Panc1 (cell line): Measurements from ENCODE around the gene ZNF816.

Experiments used
- CTCF ChIP-seq: fragments of 450-650 bp; IDR thresholded peaks from 2 replicates; pipeline ENCODE4 v1.5.1; 2017; ENCODE audit warnings: mild to moderate bottlenecking
- REST ChIP-seq, 2 experiments: IDR thresholded peaks; 2 replicates each; pipeline ENCODE4 v1.6.1; 2011 to 2012; ENCODE audit warnings: low read depth in 2 of 2, control low read depth in 1 of 2, low read length in 1 of 2, mild to moderate bottlenecking in 1 of 2, moderate library complexity in 1 of 2; ENCODE audit not compliant: insufficient read depth in 1 of 2

DNA sequence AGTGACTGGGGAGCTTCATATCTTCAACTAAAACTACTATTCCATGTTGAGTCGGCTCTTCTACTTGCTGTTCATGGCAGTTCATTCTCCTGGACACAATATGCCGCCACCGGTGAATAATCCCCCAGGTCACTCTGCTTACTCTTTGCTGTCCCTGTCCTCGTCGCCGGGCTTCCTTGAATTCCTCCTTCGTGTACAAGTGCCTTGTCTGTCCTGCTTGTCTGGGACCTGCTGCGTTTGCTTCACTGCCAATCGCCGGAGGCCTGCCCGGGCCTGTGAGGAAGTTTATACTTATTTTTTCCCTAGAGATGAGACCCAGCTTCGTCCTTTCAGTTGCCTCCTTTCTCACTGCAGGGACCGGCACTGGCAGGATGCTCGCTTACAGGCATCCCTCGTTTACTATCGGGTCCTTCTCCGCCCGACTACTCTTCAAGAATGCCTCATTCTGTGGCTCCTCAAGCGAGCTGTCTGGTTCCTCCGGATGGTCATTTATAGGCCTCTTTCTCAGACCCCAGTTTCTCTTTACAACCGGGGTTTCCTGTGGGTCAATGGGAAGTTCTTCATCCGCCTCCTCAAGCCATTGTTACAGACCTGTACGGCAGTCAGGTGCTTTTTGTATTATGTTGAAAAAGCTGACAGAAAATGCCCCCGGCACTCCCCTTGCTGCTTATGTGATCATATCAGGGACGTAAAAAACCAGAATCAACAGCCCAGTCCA, 45.5 kb upstream of the ZNF816 start:
- TF ChIP-seq CTCF (no peak), REST (IDR thresholded peaks at IDR 0.05; ENCODE audit: insufficient read depth in 1 of 2, low read depth in 2 of 2, low read length in 1 of 2) (no peak)
